Sigmoid colon (tissue), 4 donors: ENCODE data around the gene ADAMTS6.

ENCODE experiments used
- EP300 ChIP-seq, 4 donors: sonication (generic); formaldehyde crosslinking; IDR thresholded peaks; one replicate each; pipeline ENCODE4 v1.6.1; 2017; ENCODE audit warnings: antibody characterized with exemption in 4 of 4
- POLR2A ChIP-seq, 2 donors: fragments of 450-650 bp; IDR thresholded peaks; one replicate each; pipeline ENCODE4 v1.6.1; 2016; ENCODE audit warnings: antibody characterized with exemption in 2 of 2, mild to moderate bottlenecking in 2 of 2, moderate library complexity in 2 of 2
- POLR2AphosphoS5 ChIP-seq, 4 donors: sonication (generic); formaldehyde crosslinking; IDR thresholded peaks; one replicate each; pipeline ENCODE4 v1.6.1; 2017; ENCODE audit warnings: antibody characterized with exemption in 4 of 4
- TF ChIP-seq, protein P1 (sequence below), 4 experiments: fragments of 450-650 bp in 3 of 4; fragments of 200-600 bp in 1 of 4; IDR thresholded peaks; one replicate each; pipeline ENCODE4 v1.5.1; 2016 to 2019; ENCODE audit warnings: antibody characterized with exemption in 4 of 4, mild to moderate bottlenecking in 3 of 4, moderate library complexity in 2 of 4

GRCh38 chr5:65412842-65413241, 68.9 kb downstream of the ADAMTS6 start:
- TF ChIP-seq, protein P1, sequence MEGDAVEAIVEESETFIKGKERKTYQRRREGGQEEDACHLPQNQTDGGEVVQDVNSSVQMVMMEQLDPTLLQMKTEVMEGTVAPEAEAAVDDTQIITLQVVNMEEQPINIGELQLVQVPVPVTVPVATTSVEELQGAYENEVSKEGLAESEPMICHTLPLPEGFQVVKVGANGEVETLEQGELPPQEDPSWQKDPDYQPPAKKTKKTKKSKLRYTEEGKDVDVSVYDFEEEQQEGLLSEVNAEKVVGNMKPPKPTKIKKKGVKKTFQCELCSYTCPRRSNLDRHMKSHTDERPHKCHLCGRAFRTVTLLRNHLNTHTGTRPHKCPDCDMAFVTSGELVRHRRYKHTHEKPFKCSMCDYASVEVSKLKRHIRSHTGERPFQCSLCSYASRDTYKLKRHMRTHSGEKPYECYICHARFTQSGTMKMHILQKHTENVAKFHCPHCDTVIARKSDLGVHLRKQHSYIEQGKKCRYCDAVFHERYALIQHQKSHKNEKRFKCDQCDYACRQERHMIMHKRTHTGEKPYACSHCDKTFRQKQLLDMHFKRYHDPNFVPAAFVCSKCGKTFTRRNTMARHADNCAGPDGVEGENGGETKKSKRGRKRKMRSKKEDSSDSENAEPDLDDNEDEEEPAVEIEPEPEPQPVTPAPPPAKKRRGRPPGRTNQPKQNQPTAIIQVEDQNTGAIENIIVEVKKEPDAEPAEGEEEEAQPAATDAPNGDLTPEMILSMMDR (IDR thresholded peaks at IDR 0.05), result no peak
- TF ChIP-seq POLR2A (IDR thresholded peaks at IDR 0.05), result no peak
- no peak for TF ChIP-seq EP300 (IDR thresholded peaks at IDR 0.05)
- no peak for TF ChIP-seq POLR2AphosphoS5 (IDR thresholded peaks at IDR 0.05)
